Endothelial cell of umbilical vein (primary cell): Measurements from ENCODE around the gene ANGPTL1.

ENCODE experiments used
- CTCF ChIP-seq, 2 donors: IDR thresholded peaks; 1 replicate in 1 of 2; 2 replicates in 1 of 2; pipeline ENCODE4 v1.5.1; 2011; ENCODE audit warnings: low read length in 2 of 2, mild to moderate bottlenecking in 2 of 2, moderate library complexity in 2 of 2, control low read depth in 1 of 2, inconsistent platforms in 1 of 2, low read depth in 1 of 2; ENCODE audit not compliant: insufficient read depth in 1 of 2; ENCODE audit errors: extremely low read depth in 1 of 2
- EZH2 ChIP-seq: IDR thresholded peaks from 2 replicates; pipeline ENCODE4 v1.6.1; 2012; ENCODE audit warnings: borderline replicate concordance, low read depth, mild to moderate bottlenecking, moderate library complexity, low read length, inconsistent platforms; ENCODE audit not compliant: severe bottlenecking
- FOS ChIP-seq: IDR thresholded peaks from 2 replicates; pipeline ENCODE4 v1.6.1; 2011; ENCODE audit warnings: mild to moderate bottlenecking, low read length, moderate library complexity, borderline replicate concordance; ENCODE audit not compliant: insufficient read depth
- GATA2 ChIP-seq: IDR thresholded peaks from 2 replicates; pipeline ENCODE4 v1.7.0; 2011; ENCODE audit warnings: low read depth, mild to moderate bottlenecking, moderate library complexity, mixed read lengths, low read length; ENCODE audit not compliant: insufficient read length, insufficient read depth
- JUN ChIP-seq: IDR thresholded peaks from 2 replicates; pipeline ENCODE4 v1.6.1; 2011; ENCODE audit warnings: borderline replicate concordance, low read depth; ENCODE audit not compliant: insufficient read length, insufficient read depth
- MYC ChIP-seq: IDR thresholded peaks from one replicate; pipeline ENCODE4 v1.6.1; 2011; ENCODE audit warnings: mild to moderate bottlenecking, low read depth, low read length
- POLR2A ChIP-seq: IDR thresholded peaks from 2 replicates; pipeline ENCODE4 v1.6.1; 2012; ENCODE audit warnings: low read depth, mild to moderate bottlenecking, control low read depth, low read length
- POLR2AphosphoS5 ChIP-seq: IDR thresholded peaks from 2 replicates; pipeline ENCODE4 v1.6.1; 2012; ENCODE audit warnings: low read depth, mild to moderate bottlenecking, control low read depth, low read length, moderate library complexity; ENCODE audit not compliant: insufficient read depth
- TF ChIP-seq, protein P1 (sequence below): IDR thresholded peaks from 2 replicates; pipeline ENCODE4 v1.6.1; 2011; ENCODE audit not compliant: insufficient read depth, insufficient read length

DNA sequence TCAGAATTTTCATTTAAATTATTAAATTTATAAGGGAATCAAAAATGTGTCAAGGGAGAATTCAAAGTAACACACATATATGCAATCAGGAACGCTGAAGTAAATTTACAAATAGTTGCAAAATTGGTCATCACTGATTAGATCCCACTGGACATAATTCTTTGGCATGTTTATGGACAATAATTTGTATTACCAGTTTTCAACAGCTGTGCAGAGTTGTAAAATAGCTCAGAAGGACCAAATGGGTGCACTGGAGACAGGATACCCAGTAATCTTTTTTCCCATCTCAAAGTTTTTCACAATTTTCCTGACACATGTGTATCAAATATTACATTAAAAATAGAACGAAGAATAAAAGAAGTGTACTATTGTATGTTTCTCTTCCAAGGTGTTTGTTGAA, 4.1 kb upstream of the ANGPTL1 start:
- no peak for TF ChIP-seq POLR2A
- TF ChIP-seq CTCF (IDR thresholded peaks at IDR 0.05; ENCODE audit: extremely low read depth in 1 of 2, insufficient read depth in 1 of 2, low read depth in 1 of 2, low read length in 2 of 2), result no peak
- TF ChIP-seq JUN, result no peak
- TF ChIP-seq, protein P1, sequence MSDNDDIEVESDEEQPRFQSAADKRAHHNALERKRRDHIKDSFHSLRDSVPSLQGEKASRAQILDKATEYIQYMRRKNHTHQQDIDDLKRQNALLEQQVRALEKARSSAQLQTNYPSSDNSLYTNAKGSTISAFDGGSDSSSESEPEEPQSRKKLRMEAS, result no peak
- no peak for TF ChIP-seq POLR2AphosphoS5
- TF ChIP-seq FOS, result no peak
- TF ChIP-seq EZH2, result no peak
- TF ChIP-seq MYC, result no peak
- no peak for TF ChIP-seq GATA2
